Stimulated activated CD8-positive, alpha-beta memory T cell treated with anti-CD3 and anti-CD28 coated beads, Interleukin-7, amount 100 ng/mL, for 1 hour (primary cell): Measurements from ENCODE around the gene PRRT2.

Experiments
- DNase-seq, 2 donors: peaks; one replicate each; pipeline ENCODE4 v3.0.0-alpha.2; 2020; ENCODE audit warnings: low read depth in 2 of 2

PRRT2 gene

GRCh38 chr16:29862383-29862883, 50.4 kb downstream of the PRRT2 start:
- DNase-seq = no peak

GRCh38 chr16:29862884-29863668, 51.1 kb downstream of the PRRT2 start, which contains the start of gene CDIPT:
Gene CDIPT (minus strand): TSS chr16:29863226. CDS start chr16:29862857, 369 bp downstream.
- peak; percentile 82 to 84 for DNase-seq

GRCh38 chr16:29863669-29863984, 51.6 kb downstream of the PRRT2 start:
- no peak for DNase-seq

GRCh38 chr16:29864205-29864604, 52.2 kb downstream of the PRRT2 start:
- DNase-seq = no peak
